ENCODE measurements around the gene ARRB1.

ARRB1 gene

DNA sequence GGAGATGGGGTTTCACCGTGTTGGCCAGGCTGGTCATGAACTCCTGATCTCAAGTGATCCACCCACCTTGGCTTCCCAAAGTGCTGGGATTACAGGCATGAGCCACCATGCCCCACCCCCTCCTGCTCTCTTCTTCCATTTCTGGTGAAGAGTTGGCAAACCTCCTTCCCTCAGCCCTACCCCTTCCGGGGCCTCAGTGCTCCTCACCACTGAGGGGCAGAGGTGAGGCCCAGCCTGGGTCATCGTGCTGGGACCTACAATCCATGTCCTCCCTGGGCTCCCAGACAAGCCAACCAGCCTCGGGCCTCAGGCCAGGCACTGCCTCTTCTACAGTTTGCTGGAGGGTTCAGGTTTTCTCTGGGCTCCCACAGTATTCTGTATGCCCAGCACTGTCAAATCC, 125.7 kb downstream of the ARRB1 start:
- Histone ChIP-seq H3K79me2 (ENCODE audit: low read length) (no peaks in the 10 kb centered on the region), H3F3A (ENCODE audit: insufficient read depth, low read length) (no peaks in the 10 kb centered on the region), H3K9ac (ENCODE audit: low read length) (no peak overlapping the region), H3K9me3 (replicated peaks; ENCODE audit: insufficient read depth, low read length) (no peaks in the 10 kb centered on the region), H3K27me3 (replicated peaks; ENCODE audit: insufficient read depth, low read length) (no peaks in the 10 kb centered on the region; the same call in none of the 2 replicates), H3K4me1 (ENCODE audit: low read length) (no peaks in the 10 kb centered on the region), H3K4me2 (ENCODE audit: low read depth, low read length) (no peak overlapping the region), H2AFZ (ENCODE audit: low read length) (no peak overlapping the region), H3K27ac (ENCODE audit: low read length) (no peak overlapping the region), H3K9me2 (replicated peaks; ENCODE audit: insufficient read depth, low read length) (no peaks in the 10 kb centered on the region), H3K36me3 (replicated peaks; ENCODE audit: insufficient read depth, low read length) (no peaks in the 10 kb centered on the region), H3K4me3 (ENCODE audit: low read length) (no peak overlapping the region), H4K20me1 (ENCODE audit: insufficient read depth, low read length) (no peaks in the 10 kb centered on the region)
- DNase-seq = no peak
- TF ChIP-seq EZH2 (optimal IDR thresholded peaks at IDR 0.05; ENCODE audit: low read depth, low read length) = no peak
- TF ChIP-seq CTCF (IDR thresholded peaks at IDR 0.05; ENCODE audit: low read length) = no peak
- TF ChIP-seq EZH2phosphoT487 (IDR thresholded peaks at IDR 0.05; ENCODE audit: low read length) = no peak

- Histone ChIP-seq H3K4me2 (ENCODE audit: low read depth, low read length) (no peak overlapping the region), H3K79me2 (ENCODE audit: low read length) (no peaks in the 10 kb centered on the region), H3K36me3 (replicated peaks; ENCODE audit: insufficient read depth, low read length) (no peaks in the 10 kb centered on the region), H3K4me3 (ENCODE audit: low read length) (no peak overlapping the region), H3K9ac (ENCODE audit: low read length) (no peak overlapping the region), H3K4me1 (ENCODE audit: low read length) (no peaks in the 10 kb centered on the region), H3F3A (ENCODE audit: insufficient read depth, low read length) (no peaks in the 10 kb centered on the region), H4K20me1 (ENCODE audit: insufficient read depth, low read length) (no peaks in the 10 kb centered on the region), H3K27me3 (replicated peaks; ENCODE audit: insufficient read depth, low read length) (no peaks in the 10 kb centered on the region; the same call in none of the 2 replicates), H3K9me3 (replicated peaks; ENCODE audit: insufficient read depth, low read length) (no peaks in the 10 kb centered on the region), H3K27ac (ENCODE audit: low read length) (no peak overlapping the region), H3K9me2 (replicated peaks; ENCODE audit: insufficient read depth, low read length) (no peaks in the 10 kb centered on the region), H2AFZ (ENCODE audit: low read length) (no peak overlapping the region)
- DNase-seq = no peak
- no peak for TF ChIP-seq EZH2 (optimal IDR thresholded peaks at IDR 0.05; ENCODE audit: low read depth, low read length)
- no peak for TF ChIP-seq CTCF (IDR thresholded peaks at IDR 0.05; ENCODE audit: low read length)
- no peak for TF ChIP-seq EZH2phosphoT487 (IDR thresholded peaks at IDR 0.05; ENCODE audit: low read length)
Observed at GRCh38 chr11:75223954-75224643, 127.4 kb downstream of the ARRB1 start.

GRCh38 chr11:75219869-75220268, 131.6 kb downstream of the ARRB1 start:
- Histone ChIP-seq H3K9me2 (replicated peaks; ENCODE audit: insufficient read depth, low read length) (no peaks in the 10 kb centered on the region), H3K4me2 (ENCODE audit: low read depth, low read length) (no peak overlapping the region), H3K4me1 (ENCODE audit: low read length) (no peaks in the 10 kb centered on the region), H3F3A (ENCODE audit: insufficient read depth, low read length) (no peaks in the 10 kb centered on the region), H3K36me3 (replicated peaks; ENCODE audit: insufficient read depth, low read length) (no peaks in the 10 kb centered on the region), H3K27ac (ENCODE audit: low read length) (no peak overlapping the region), H3K79me2 (ENCODE audit: low read length) (no peaks in the 10 kb centered on the region), H2AFZ (ENCODE audit: low read length) (no peak overlapping the region), H4K20me1 (ENCODE audit: insufficient read depth, low read length) (no peaks in the 10 kb centered on the region), H3K4me3 (ENCODE audit: low read length) (no peak overlapping the region), H3K9me3 (replicated peaks; ENCODE audit: insufficient read depth, low read length) (no peaks in the 10 kb centered on the region), H3K9ac (ENCODE audit: low read length) (no peak overlapping the region), H3K27me3 (replicated peaks; ENCODE audit: insufficient read depth, low read length) (0 out of 2 replicates have a peak, but pooled peaks cover 4% of the 10 kb centered on the region)
- TF ChIP-seq EZH2phosphoT487 (IDR thresholded peaks at IDR 0.05; ENCODE audit: low read length) (no peak), CTCF (IDR thresholded peaks at IDR 0.05; ENCODE audit: low read length) (no peak), EZH2 (optimal IDR thresholded peaks at IDR 0.05; ENCODE audit: low read depth, low read length) (no peak)
- no peak for DNase-seq
